Measurements from ENCODE around the gene FAM234B.

Gene FAM234B, protein sequence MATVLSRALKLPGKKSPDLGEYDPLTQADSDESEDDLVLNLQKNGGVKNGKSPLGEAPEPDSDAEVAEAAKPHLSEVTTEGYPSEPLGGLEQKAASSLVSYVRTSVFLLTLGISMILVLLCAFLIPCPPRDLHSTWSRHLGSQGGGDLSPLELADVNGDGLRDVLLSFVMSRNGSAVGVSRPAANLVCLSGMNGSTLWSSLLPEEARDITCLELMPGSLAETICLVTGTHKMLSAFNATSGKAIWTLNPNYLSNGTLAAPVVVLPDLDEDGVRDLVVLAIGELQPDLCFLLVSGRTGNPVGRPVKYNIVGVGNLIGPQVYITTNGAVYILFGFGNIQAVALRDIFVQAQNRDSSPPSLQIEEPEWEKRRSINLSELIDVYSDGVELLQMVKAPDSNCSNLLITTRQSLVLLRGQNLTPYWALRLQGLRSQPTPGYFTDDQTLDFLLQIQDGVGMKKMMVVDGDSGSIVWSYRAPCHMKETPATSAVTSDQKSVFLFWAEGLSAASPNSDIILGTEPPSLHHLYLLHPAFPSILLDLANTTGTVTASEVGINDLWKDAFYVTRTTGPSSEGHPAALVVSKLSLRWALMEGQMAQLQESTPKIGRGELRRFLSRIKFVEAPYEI

GRCh38 chr12:13044002-13044905 lies at the start of gene FAM234B:
Gene FAM234B, plus strand, starts transcription at chr12:13044381. Its CDS starts 23 bp downstream, at chr12:13044404.
- DNase-seq: peak in 1 of 2 donors; percentile 39

DNA sequence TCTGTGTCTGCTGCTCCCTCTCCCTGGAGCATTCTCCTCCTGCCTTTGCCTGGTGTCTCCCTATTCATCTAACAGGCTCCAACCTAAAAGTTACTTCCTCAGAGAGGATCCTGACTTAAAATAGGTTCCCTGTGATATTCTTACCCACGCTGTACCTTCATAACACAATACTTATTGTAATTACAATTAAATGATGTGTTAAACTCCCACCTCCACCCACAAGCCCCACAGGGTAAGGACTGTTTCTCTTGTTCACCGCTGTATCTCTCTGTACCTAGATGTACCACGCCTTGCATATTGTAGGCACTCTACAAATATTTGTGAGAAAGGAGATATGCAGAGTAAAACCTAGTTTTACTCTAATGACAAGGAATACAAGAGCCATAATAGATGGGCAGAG lies 49.1 kb upstream of the FAM234B start:
- no peak for DNase-seq

DNA sequence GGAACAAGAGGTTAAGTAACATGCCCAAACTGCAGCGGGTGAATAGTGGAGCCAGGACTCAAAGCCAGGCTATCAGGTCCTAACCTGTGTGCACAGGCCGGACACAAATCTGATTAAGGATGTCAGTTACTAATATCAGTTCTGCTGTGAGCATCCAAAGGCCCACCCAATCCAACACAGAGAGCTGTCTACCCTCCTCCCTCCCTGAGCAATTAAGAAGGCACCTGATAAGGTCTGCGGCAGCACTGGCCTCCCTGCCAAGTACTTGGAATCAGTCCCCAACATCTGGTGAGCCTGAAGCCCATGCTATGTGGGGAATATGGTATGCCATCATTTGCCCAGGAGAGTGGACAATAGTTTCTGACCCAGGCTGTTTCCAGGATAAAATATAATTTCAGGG lies 48.0 kb upstream of the FAM234B start:
- DNase-seq: no peak

DNA sequence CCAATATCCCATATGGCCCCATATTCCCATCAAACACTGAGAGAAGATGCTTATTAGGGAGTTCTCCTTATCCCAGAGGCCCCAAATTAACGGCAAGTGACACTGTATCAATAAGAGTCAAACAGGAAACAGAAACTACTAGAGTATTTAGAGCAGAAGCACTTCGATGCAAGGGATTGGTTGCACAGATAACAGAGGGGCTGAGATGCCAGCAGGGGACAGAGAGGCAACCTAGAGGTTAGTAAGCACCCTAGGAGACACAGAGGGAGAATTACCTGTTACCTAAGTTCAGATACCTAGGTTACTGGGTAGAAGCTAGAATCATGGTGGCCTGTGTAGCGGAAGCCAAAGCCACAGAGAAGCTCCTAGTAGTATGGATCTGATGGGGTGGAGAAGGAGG lies 47.0 kb upstream of the FAM234B start:
- no peak for DNase-seq

- DNase-seq: no peak
Observed at GRCh38 chr12:12997734-12998133, 46.4 kb upstream of the FAM234B start.

GRCh38 chr12:12998248-12998647 lies 45.9 kb upstream of the FAM234B start:
- no peak for DNase-seq

DNA sequence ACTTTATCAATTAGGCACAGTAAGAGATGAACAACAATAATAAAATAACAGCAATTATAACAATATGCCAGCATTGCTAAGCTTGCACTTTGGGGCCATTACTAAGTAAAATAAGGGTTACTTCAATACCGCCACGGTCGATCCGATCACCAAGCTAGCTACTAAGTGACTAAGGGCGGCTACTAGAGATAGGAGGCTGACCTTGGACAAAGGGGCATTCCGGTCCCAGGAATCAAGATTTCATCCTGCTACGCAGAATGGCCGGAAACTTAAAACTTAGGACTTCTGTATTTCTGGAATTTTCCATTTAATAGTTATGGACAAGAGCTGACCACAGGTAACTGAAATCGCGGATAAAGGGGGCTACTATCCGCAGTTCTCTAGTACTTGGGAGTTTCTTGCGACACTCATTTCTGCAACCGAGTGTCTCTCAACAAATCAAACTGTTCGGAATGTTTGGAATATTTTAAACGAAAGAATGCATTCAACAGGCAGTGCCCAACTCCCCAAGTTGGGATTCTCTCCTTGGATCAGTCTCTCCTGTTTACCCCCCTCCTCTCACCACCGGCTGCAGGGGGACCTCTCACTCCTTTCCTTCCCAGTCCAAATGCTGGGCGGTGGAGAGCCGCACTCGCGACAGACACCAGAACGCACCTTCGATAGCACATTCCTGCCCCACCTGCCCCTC lies 44.8 kb upstream of the FAM234B start:
- DNase-seq: no peak

GRCh38 chr12:12999959-13000615 lies 44.1 kb upstream of the FAM234B start, which contains the start of gene HEBP1:
Gene HEBP1, minus strand, starts transcription at chr12:13000265. Its CDS starts 151 bp downstream, at chr12:13000114.
- DNase-seq: peak; percentile 83 to 95

DNA sequence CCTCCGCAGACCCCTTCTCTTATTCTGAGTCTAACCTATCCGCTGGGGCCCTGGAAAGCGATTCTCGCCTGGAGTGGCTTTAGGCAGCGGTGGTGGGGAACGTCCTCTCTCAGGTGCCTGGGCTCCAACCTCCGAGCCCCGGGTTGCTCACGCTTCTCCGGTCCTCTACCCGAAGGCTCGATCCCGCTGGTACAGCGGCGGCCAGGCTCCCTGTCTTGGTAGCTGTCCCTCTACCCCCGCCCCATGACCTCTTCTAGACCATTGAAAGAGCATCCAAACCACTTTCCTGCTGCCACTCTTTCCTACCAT lies 43.6 kb upstream of the FAM234B start:
- DNase-seq: peak in 1 of 2 donors; percentile 32

GRCh38 chr12:13000925-13001774 lies 43.0 kb upstream of the FAM234B start:
- peak; percentile 20 to 49 for DNase-seq

GRCh38 chr12:13001775-13002040 lies 42.5 kb upstream of the FAM234B start:
- no peak for DNase-seq

GRCh38 chr12:13002301-13003097 lies 41.7 kb upstream of the FAM234B start:
- no peak for DNase-seq

- DNase-seq: no peak
Observed at GRCh38 chr12:13004361-13004760, 39.8 kb upstream of the FAM234B start.

GRCh38 chr12:13004986-13005385 lies 39.2 kb upstream of the FAM234B start:
- DNase-seq: no peak

GRCh38 chr12:13005649-13006048 lies 38.5 kb upstream of the FAM234B start:
- DNase-seq: no peak

DNA sequence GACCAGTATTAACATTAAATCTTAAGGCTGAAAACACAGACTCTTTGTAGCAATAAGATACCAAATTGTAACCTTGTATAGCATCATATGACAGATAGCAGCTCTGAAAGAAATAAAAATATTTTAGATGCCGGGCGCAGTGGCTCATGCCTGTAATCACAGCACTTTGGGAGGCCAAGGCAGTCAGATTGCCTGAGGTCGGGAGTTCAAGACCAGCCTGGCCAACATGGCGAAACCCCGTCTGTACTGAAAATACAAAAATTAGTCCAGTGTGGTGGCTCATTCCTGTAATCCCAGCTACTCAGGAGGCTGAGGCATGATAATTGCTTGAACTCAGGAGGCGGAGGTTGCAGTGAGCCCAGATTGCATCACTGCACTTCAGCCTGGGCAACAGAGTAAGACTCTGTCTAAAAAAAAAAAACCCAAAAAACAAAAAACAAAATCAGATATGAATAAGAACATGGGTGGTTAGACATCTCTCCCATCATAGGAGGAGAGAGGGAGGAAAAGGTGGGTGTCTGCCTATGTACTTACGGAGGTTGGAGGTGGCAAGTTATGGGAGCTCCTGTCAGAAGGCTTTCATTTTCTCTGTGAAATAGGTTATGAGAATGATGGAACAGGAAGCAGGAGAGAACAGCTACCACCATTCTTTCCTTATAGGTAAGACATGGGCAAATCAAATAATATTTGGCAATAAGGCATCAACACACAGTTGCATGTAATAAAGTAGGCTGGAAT lies 36.5 kb upstream of the FAM234B start:
- DNase-seq: no peak

DNA sequence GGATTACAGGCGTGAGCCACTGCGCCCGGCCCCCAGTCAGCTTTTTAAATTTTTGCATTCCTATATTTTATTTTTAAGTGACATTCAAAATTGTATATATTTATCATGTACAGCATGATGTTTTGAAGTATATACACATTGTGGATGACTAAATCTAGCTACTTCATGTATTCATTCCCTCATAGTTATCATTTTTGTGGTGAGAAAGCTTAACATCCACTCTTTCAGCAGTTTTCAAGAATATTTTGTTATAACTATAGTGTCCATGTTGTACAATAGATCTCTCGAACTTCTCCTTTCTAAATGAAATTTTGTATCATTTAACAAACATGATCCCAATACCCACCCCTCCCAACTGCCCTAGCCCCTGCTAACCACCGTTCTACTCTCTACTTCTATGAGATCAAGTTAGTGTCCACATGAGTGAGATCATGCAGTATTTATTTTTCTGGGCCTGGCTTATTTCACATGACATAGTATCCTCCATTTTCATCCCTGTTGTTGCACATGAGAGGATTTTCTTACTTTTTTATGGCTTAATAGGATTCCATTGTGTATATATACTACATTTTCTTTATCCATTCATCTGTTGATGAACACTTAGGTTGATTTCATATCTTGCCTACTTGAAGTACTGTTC lies 35.3 kb upstream of the FAM234B start:
- DNase-seq: no peak

GRCh38 chr12:13011098-13011497 lies 33.1 kb upstream of the FAM234B start:
- no peak for DNase-seq

DNA sequence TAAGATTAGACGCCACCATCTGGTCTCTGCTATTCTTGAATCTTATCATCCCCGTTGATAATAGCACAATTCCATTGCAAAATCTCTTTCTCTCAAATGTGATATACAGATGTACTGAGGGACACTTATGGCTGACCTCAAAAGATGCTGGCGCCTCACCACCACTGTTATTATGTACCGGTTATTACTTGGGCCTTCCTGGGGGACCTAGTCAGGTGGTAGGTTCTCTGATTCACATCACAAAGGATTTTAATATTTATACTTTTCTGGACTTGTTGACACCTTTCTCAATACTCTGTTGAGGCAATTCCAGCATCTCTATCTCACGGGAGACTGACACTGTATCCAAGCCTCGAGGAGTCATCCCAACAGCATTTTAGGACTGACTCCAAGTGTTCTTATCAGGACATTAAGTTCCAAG lies 21.3 kb upstream of the FAM234B start:
- DNase-seq: no peak
